EL (cell line): ENCODE results near the gene PCSK5.

ENCODE experiments used
- DNase-seq: peaks from one replicate; pipeline ENCODE4 v3.0.0-alpha.2; 2016

Gene PCSK5

DNA sequence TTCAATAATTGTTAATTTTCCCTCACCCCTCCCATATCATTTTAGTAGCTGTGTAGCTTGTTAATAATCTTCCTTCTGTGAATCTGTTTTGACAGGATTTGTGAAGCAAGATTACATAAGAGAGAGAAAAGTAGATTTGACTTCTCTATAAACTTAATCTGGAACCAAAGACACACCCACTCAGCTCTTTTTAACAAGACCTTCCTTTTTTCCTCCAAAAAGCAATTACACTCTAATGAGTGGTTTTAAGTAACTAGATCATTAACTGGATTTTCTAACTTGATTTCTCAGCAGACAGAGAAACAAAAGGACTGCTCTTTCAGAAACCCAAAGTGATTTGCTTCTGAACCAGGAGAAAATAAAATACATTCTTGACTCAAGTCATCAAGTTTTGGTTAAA lies 481.9 kb downstream of the PCSK5 start:
- DNase-seq = no peak

DNA sequence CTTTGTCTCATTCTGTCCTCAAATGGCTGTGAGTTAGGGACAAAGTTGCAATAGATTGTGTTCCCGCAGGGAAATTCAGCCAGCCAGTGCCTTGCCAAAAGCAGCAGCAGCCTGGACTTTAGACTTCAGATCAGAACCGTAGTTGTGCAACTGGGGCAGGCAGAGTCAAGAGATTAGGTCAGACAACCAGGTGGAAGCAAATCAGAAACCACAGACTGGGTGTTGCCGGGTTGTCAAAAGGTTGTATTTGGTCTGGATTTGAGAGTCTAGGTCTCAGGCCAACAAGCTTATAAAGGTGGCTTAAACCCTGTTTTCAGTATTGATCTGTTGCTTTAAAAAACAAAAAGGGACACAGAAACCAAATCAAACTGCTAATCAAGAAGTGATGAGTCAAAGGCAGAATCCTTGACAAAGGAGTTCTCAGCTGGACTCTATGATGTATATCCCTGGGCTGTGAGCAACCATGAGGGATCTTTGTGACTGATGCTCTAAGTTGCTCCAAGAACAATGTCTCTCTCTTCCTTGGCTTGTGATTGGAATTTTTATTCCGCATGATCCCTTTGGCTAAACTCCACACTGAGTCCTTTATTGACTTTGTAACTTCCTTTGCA lies 482.8 kb downstream of the PCSK5 start:
- no peak for DNase-seq

DNA sequence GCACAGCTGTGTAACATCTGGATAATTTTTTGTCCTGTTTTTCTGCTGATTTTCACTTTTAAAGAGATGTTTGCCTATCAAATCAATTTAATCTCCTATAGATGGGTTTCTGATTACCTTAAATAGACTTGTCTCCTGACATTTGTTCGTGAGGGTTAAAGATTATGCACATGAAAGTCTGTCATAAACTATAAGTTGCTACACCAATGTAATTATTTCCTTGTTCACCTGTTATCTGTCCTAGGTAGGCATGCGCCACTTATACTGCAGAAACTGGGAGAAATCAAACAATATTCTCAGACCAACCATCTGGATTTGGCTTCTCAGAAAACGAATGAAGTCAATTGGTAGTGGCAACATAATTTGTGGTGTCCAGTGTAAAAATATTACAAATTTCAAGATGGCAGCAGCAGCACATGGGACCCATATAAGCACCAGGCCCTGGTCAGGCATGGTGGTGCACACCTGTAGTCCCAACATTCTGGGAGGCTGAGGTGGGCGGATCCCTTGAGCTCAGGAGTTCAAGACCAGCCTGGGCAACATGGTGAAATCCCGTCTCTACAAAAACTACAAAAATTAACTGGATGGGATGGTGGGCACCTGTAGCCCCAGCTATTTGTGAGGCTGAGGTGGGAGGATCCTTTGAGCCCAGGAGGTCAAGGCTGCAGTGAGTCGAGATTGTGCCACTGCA lies 483.5 kb downstream of the PCSK5 start:
- no peak for DNase-seq

DNA sequence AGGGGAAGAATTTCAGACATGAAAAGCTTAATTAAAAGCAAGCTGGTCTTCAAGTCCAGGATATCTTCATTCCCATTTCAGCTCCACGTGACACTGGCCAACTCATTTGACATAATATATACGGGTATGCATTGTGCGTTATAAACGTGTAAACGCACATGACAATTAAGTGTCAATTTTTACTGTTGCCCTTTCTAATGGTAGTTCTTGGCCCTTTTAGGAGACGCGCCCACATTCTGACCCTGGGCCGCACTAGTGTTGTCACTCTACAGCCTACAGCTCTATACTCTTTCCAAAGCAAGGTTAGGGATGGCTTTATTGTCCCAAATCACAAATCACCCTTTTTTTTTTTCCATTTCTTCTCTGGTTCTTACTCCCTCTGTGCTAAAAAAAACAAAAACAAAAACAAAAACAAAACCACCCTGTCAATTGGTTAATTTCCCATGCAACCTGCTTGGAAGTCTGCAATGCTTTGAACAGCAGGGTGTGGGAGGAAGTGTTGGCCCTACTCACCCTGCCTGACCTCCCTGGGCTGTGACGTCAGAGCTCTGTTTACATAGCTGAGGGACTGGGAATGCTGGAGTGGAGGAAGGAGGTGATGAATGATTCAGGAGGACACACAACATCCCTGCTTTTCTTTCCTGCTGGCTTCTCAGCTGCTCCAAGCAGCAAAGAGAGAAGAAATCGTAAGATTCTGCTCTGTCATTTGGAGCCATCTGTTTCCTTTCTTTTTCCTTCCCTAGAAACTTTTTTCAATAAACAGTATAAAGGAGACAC lies 484.5 kb downstream of the PCSK5 start:
- peak; percentile 91 for DNase-seq

DNA sequence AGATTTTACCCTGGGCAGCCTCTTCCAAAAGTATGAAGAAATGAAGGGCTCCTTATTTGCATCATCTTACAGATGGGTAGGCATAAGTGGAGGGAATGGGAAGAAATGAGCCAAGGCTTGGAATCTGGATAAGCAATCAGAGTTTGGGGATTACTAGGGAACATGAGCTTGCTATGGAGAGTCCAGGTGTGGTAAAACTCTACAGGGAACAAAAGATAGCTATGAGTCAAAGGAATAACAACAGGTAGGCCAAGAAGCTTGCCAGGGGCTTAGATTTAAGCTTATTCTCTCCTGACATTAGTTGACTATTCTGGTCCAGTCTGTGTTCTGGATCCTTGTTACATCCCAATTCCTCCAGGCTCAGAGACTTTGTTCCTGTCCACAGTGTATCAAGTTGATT lies 487.3 kb downstream of the PCSK5 start:
- DNase-seq = no peak

DNA sequence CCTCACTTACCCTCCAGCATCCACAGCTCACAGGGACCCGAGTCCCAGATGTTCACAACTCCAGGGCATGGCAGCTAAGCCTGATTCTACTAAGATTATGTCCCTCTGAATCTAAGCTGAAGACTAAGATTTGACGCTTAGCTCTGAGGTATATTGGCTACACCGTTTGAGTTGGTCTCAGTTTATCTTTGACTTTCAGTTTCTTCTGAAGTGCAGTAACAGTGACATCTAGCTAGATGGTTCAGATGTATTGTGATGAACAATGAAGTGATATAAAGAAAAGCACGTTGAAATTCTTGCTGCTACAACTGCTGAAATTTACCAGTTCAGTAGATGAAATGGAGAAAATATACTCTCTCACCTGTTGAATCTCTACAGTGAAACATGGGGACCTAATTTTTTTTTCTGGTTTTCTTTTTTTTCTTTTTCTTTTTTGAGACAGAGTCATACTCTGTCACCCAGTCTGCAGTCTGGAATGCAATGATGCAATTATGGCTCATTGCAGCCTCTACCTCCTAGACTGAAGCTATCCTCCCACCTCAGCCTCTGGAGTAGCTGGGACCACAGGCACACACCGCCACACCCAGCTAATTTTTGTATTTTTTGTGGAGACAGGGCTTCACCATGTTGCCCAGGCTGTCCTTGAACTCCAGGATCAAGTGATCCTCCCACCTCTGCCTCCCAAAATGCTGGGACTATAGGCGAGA lies 488.0 kb downstream of the PCSK5 start:
- no peak for DNase-seq

DNA sequence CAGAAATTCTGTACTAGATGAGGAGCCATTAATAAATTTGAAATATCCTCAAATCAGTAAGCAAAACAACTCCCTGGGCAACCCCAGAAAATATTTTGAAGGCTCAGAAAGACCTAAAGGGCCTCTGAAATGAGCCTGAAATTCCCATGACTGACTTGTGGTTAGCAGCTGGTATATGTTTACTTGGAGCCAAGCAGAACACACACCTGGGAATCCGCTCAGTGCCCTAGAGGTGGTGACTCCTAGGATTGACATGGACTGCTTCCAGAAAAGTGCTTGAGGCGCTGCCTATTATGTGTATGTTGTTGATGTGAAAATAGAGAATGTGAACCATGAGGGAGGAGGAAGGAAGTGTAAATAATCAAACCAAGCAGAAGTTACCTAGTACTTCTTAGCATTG lies 489.0 kb downstream of the PCSK5 start:
- no peak for DNase-seq

DNA sequence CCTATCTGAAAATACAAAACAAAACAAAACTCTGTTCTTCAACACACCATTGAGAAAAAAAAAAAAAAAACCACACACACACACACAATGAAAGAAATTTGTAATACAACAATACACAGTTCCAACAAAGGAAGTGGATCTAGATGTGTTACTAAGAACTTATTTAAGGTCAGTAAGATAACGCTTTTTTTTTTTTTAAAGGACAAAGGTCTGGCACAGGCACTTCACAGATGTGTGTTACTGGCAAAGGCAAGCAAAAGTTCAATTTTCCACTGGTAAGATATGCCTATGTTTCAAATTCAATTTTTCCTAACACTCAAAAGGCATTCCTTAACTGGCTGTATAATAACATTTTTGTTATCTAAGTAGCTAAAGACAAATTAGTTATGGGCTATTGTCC lies 500.2 kb downstream of the PCSK5 start:
- DNase-seq = no peak

DNA sequence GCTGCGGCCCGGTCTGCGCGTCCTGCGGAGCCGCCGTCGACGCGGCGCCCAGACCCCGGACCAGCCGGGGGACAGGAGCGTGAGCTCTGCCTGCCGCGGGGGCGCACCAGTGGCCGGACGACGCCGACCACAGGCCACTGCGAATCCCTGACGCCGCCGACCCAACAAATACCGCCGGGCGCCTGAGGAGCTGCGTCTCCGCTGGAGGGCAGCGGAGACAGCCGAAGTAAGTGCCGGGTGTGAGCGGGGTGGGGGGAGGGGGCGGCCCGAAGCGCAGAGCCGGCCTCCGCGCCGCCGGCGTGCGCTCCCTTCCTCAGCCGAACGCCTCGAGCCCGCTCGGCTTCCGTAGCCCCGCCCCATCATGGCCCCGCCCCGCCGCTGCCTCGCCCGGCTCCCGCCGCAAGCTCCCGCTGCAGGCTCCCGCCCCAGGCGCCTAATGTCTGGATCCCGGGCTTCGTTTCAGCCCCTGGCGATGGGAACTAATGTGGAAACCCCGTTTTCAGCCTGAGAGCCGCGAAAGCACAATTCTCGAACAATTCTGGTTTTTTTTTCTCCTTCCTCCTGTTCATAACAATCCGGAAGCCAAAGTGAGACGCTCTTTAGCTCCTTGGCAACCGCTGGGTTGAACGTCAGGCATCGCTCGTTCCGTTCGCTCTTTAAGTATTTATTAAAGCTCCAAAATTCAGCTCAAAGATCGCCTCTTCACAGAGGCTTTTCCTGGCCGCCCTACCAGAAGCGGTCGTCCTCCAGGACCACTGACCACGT lies 503.9 kb downstream of the PCSK5 start, which contains the start of gene RFK:
RFK (minus strand) TSS at position 232 of the 765 bp plus-strand sequence. CDS start 255 bp downstream, outside the sequence.
- DNase-seq = peak; percentile 93

DNA sequence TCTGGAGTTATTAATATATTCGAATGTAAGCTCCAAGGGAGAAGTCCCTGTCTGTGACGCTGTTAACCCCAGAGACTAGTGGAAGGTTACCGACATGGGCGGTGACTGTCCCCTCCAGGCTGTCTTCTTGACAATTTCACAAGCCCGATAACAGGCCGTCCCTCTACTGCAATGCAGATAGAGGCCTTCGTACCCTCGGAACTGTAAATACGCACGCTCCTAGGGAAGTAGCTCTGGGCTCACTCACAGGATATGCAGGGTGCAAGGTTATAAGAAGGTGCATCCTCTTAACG lies 504.4 kb downstream of the PCSK5 start:
- DNase-seq = peak; percentile 56

DNA sequence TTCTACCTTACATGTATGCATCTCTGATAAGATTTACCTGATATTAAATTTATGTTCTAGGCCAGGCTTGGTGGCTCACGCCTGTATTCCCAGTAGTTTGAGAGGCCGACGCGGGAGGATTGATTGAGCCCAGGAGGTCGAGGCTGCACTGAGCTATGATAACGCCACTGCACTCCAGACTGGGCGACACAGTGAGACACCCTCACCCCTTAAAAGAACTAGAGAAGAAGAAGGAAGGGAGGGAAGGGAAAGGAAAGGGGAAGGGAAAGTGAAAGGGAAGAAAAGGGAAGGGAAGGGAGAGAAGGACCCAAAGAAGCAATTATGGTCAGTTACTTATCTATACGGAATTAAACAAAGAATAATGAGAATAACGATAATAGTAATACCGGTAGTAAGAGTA lies 504.9 kb downstream of the PCSK5 start:
- DNase-seq = no peak

DNA sequence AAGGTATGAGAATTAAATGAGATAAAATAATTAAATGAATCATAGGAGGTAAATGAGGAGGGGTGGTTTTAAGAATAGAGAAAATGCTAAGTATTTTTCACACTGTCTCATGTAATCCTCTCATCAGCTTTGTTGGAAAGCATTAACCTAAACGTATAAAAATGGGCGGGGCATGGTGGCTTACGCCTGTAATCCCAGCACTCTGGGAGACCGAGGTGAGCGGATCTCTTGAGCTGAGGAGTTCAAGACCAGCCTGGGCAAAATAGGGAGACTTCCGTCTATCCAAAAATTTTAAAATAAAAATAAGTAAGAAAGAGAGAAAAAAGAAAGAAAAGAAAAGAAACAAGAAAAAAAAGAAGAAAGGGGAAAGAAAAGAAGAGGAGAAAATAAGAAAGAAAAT lies 505.7 kb downstream of the PCSK5 start:
- DNase-seq = no peak

DNA sequence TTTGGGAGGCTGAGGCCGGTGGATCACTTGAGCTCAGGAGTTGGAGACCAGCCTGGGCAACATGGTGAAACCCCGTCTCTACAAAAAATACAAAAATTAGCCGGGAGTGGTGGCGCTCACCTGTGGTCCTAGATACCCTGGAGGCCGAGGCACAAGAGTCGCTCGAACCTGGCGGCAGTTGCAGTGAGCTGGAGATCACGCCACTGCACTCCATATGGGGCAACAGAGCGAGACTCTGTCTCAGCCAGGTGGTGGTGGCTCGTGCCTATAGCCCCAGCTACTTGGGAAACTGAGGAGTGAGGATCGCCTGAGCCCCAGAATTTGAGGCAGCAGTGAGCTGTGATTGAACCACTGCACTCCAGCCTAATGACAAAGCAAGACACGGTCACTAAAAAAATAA lies 506.1 kb downstream of the PCSK5 start:
- no peak for DNase-seq

DNA sequence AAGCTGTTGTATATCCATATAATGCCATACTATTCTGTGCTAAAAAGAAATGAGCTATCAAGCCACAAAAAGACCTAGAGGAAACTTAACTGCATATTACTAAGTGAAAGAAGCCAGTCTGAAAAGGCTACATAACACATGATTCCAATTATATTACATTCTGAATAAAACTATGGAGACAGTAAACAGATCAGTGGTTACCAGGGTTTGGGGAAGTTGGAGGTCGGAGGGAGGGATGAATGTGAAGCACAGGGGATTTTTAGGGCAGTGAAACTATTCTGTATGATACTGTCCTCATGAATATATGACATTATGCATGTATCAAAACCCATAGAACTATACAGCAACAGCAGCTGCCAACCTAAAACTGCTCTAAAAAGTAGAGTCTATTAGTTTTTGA lies 509.4 kb downstream of the PCSK5 start:
- DNase-seq = no peak

DNA sequence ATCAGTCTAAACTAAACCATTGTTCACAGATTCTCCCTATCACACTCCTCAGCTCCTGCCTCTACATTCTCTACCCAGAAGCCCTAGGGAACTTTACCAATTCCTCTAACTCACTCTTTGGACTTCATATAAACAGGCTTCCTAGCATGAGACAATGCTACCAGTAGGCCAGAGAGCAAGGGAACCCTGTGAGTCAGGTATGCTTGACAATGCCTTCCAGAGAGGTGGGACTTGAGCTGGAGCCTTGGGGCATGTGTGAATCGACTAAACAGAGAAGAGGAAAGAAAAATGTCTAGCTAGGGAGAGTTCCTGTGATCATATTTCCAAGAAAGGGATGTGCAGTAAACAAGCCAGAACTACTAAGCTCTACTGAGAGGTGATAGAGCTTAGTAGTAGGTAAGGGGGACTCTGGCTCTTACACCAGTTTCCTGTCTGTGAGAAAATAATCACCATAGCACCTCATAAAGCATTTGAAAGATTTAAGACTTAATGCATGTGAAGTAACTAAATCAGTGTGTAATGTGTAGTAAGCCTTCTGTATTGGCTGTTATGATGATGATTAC lies 510.1 kb downstream of the PCSK5 start:
- no peak for DNase-seq

DNA sequence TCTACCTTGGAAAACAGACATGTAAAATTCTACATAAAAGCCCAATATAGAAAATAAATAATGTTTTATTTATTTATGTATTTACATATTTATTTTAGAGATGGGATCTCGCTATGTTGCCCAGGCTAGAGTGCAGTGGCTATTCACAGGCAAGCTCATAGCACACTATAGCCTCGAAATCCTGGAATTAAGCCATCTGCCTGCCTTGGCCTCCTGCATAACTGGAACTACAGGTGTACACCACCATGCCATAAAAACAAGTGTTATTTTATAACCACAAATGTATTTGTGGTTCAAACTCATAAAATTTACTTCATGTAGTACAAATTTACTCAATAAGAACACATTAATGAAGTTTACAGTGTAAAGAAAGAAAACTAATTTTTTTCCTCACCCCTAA lies 510.7 kb downstream of the PCSK5 start:
- DNase-seq = no peak

DNA sequence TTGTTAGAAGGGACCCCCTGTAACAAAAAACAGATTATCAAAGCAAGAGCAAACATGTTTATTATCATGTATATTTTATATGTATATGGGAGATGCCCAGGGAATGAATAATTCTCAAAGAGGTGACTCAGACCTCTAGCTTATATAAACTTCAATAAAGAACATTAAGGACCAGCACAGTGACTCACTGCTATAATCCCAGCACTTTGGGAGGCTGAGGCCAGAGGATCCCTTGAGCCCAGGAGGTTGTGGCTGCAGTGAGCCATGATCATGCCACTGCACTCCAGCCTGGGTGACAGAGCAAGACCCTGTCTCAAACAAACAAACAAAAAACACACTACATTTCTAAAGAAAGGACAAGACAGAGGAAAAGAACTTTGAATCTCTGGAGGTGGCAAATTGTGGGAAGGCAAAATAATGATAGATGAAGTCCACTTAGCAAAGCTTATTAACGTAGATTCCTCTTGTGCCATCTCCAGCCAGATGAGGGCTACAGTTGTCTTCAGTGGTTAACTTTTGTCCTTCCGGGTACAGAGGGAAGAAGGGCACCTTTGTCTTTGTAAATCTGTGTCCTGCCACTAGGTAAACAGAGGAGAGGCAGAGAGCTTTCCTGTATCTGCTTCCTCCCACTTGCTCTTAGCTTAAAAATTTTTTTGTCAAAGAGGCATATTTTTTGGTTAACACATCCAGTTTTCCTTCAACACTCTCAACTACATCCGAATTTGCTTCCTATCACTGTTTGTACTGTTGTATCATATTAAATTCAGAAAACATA lies 511.3 kb downstream of the PCSK5 start:
- DNase-seq = peak; percentile 42

DNA sequence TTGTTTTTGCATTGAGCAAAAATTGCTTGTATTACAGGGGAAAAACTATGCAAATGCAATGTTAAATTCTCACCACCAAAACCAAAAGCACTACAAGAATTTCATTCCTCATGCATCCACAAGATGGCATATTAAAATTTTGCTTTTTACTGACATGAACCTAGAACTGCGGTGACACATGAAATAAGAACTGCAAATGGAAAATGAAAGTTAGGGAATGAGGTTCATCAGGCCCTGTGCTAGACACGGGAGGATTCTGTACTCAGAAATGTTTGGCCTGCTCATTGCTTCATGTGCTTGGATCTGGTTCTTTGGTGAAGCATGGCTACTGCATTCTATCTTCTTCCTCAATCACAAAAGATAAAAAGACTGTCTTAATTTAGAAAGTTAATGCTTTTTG lies 512.9 kb downstream of the PCSK5 start:
- DNase-seq = peak; percentile 86

DNA sequence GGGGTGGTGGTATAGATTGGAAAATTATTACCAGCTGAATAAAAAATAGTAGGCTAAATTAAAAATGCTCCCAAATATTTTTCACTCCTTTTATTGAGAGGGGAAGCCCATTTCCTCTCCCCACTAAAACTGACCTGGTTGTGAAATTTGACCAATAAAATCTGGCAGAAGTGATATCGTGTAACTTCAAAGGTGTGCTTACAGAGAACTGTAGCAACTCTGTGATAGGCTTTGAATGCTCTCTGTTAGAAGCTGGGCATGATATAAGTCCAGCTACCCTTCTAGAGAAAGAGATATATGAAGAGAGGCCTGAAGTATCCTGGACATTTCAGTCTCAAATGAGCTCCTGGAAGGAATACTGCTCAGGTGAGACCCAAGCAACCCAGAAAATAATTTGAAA lies 513.9 kb downstream of the PCSK5 start:
- DNase-seq = no peak

DNA sequence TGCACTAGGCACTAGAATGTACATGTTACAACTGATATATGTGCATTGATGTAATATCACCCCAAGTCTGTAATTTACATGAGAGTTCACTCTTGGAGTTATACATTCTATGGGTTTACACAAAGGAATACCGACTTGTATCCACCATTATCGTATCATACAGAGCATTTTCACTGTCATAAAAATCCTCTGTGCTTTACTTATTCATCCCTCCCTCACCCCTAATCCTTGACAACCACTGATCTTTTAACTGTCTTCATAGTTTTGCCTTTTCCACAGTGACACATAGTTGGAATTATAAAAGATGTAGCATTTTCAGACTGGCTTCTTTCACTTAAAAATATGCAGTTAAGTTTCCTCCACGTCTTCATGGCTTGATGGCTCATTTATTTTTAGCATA lies 514.9 kb downstream of the PCSK5 start:
- DNase-seq = no peak

DNA sequence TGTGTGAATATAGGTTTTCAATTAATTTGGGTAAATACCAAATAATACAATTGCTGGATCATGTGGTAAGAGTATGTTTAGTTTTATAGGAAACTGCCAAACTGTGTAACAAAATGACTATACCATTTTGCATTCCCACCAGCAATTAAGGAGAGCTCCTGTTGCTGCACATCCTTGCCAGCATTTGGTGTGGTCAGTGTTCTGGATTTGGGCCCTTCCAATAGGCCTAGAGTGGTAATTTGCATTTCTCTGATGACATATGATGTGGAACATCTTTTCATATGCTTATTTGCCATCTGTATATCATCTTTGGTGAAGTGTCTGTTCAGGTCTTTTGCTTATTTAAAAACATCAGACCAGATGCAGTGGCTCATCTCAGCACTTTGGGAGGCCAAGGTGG lies 515.4 kb downstream of the PCSK5 start:
- no peak for DNase-seq
